ENCODE measurements around the gene OR5H1.
A peak's percentile ranks its signal among the peaks of the same experiment; 100 is the strongest.
"Not testable (repeated sequence)": the region's sequence is repeated elsewhere in the genome, so short reads cannot be mapped to it uniquely, and the experiment has no call there.

OR5H1 gene

DNA sequence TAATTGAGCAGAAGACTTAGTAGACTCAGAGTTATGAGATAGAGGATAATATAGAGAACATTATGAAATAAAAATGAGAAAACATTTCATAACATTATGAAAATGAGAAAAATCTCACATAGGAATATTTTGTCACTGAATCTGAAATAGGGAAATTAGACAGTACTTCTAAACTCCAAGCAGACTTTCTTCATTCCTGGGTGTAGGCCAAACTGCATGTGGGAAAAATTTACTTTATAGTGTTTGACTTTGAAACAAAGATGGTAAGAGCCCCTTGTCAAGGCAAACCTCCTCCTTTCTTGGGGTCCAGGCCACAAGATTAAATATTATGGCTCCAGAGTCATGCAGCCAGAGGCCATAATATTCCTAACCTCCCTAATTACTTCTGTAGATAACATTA, 10.0 kb downstream of the OR5H1 start:
- Histone ChIP-seq H3K9ac (ENCODE audit: low read depth, low read length) (no peak overlapping the region), H3K9me3 (ENCODE audit: control insufficient read depth, insufficient read depth, low read length) (no peaks in the 10 kb centered on the region), H3K4me3 (ENCODE audit: low read depth, low read length) (no peak overlapping the region), H3K27ac (ENCODE audit: low read depth, low read length) (no peak overlapping the region), H3K27me3 (ENCODE audit: control insufficient read depth, insufficient read depth, low read length) (no peaks in the 10 kb centered on the region), H3K4me1 (ENCODE audit: control insufficient read depth, insufficient read depth, low read length) (peaks cover 10% of the 10 kb centered on the region), H3K36me3 (ENCODE audit: control insufficient read depth, insufficient read depth, low read length) (no peaks in the 10 kb centered on the region)

DNA sequence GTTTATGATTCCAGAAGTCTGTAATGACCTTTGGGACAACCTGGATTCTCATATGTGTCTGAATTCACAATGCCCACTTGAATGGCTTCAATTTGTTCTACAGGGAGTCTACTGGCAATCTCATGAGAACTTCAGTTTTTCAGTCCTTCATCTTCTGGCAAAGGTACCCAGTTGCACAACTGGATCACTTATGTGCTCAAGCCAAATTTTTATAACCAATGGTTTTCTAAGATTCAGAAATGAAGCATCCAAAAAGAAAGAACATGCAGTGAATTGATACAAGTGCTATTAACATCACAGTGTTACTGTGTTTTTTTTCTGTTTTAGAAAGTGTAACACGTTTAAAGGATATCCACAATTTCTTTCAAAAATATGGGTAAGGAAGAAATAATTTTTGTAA, 16.7 kb downstream of the OR5H1 start, which contains the start of gene OR5H14:
TSS of gene OR5H14 (plus strand) at position 301 of the 400 bp plus-strand sequence. CDS start 1,907 bp downstream, outside the sequence.
- H3K27me3 ChIP-seq (ENCODE audit: control insufficient read depth, insufficient read depth, low read length): no peaks in the 10 kb centered on the region
- H3K9me3 ChIP-seq (ENCODE audit: control insufficient read depth, insufficient read depth, low read length): no peaks in the 10 kb centered on the region
- no peak within 1 kb of the TSS for H3K27ac ChIP-seq (ENCODE audit: low read depth, low read length)
- no peak within 1 kb of the TSS for H3K4me3 ChIP-seq (ENCODE audit: low read depth, low read length)
- H3K4me1 ChIP-seq (ENCODE audit: control insufficient read depth, insufficient read depth, low read length): no peaks in the 10 kb centered on the region
- no peaks in the 10 kb centered on the region for H3K36me3 ChIP-seq (ENCODE audit: control insufficient read depth, insufficient read depth, low read length)
- no peak within 1 kb of the TSS for H3K9ac ChIP-seq (ENCODE audit: low read depth, low read length)

DNA sequence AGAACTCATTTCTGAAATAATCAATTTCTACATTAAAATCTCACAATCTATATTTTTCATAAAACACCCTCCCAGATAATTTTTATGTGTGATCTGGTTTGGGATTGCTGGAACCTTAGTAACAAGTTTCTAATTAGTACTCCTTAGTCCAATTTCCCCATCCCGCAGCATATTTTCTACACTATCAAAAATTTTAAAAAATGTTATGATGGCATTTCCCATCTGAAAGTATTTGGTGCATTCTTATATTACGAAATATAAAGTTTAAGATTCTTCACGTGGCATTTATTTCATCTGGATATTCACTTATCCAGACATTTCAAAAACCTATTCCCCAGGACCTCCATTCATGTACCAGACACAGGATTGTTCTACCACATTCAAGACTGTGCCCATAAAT, 18.2 kb downstream of the OR5H1 start:
- no peak overlapping the region for H3K9ac ChIP-seq (ENCODE audit: low read depth, low read length)
- no peak overlapping the region for H3K27ac ChIP-seq (ENCODE audit: low read depth, low read length)
- H3K27me3 ChIP-seq (ENCODE audit: control insufficient read depth, insufficient read depth, low read length): no peaks in the 10 kb centered on the region
- no peaks in the 10 kb centered on the region for H3K4me1 ChIP-seq (ENCODE audit: control insufficient read depth, insufficient read depth, low read length)
- H3K9me3 ChIP-seq (ENCODE audit: control insufficient read depth, insufficient read depth, low read length): no peaks in the 10 kb centered on the region
- no peaks in the 10 kb centered on the region for H3K36me3 ChIP-seq (ENCODE audit: control insufficient read depth, insufficient read depth, low read length)
- H3K4me3 ChIP-seq (ENCODE audit: low read depth, low read length): no peak overlapping the region

DNA sequence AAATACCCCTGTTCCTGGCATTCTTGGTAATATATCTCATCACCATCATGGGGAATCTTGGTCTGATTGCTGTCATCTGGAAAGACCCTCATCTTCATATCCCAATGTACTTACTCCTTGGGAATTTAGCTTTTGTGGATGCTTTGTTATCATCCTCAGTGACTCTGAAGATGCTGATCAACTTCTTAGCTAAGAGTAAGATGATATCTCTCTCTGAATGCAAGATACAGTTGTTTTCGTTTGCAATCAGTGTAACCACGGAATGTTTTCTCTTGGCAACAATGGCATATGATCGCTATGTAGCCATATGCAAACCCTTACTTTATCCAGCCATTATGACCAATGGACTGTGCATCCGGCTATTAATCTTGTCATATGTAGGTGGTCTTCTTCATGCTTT, 18.9 kb downstream of the OR5H1 start:
- not testable (repeated sequence) for H3K9ac ChIP-seq (ENCODE audit: low read depth, low read length); H3K9me3 ChIP-seq (ENCODE audit: control insufficient read depth, insufficient read depth, low read length); H3K27me3 ChIP-seq (ENCODE audit: control insufficient read depth, insufficient read depth, low read length); H3K4me1 ChIP-seq (ENCODE audit: control insufficient read depth, insufficient read depth, low read length); H3K4me3 ChIP-seq (ENCODE audit: low read depth, low read length); H3K27ac ChIP-seq (ENCODE audit: low read depth, low read length); H3K36me3 ChIP-seq (ENCODE audit: control insufficient read depth, insufficient read depth, low read length)

DNA sequence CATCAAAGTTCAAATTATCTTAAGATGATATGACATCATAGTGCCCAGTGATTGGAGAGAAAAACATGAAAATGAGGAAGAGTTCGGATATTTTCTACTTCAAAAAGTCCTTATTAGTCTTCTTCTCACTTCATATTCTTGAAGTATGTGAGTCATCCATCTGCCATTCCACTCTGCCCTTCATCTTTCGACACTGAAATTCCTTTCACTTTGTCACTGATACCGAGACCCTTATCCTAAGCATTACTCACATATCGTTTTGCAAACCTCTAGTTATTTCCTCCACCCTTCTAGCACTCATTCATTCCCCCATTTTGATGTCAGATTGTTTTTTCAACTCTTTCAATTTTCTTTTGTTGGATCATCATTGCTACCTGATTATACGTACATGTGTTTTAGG, 20.7 kb downstream of the OR5H1 start:
- no peaks in the 10 kb centered on the region for H3K27me3 ChIP-seq (ENCODE audit: control insufficient read depth, insufficient read depth, low read length)
- H3K27ac ChIP-seq (ENCODE audit: low read depth, low read length): no peak overlapping the region
- H3K9ac ChIP-seq (ENCODE audit: low read depth, low read length): no peak overlapping the region

DNA sequence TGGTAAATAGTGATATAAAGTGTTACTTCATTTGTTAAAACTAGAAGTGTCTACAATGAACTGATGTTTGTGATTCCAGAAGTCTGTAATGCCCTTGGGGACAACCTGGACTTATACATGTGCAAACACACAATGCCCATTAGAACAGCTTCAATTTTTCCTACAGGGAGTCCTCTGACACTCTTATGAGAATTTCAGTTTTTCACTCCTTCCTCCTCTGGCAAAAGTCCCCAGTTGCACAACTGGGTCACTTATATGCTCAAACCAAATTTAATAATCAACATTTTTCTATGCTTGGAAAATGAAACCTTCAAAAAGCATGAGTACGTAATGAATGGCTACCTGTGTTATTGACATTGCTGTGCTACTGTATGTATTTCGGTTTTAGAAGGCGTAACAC, 35.9 kb downstream of the OR5H1 start, which contains the start of gene OR5H15:
TSS of gene OR5H15 (plus strand) at position 301 of the 400 bp plus-strand sequence. CDS start 2,004 bp downstream, outside the sequence.
- no peaks in the 10 kb centered on the region for H3K4me1 ChIP-seq (ENCODE audit: control insufficient read depth, insufficient read depth, low read length)
- H3K9me3 ChIP-seq (ENCODE audit: control insufficient read depth, insufficient read depth, low read length): no peaks in the 10 kb centered on the region
- H3K9ac ChIP-seq (ENCODE audit: low read depth, low read length): no peak within 1 kb of the TSS
- H3K36me3 ChIP-seq (ENCODE audit: control insufficient read depth, insufficient read depth, low read length): no peaks in the 10 kb centered on the region
- H3K4me3 ChIP-seq (ENCODE audit: low read depth, low read length): no peak within 1 kb of the TSS
- no peak within 1 kb of the TSS for H3K27ac ChIP-seq (ENCODE audit: low read depth, low read length)
- H3K27me3 ChIP-seq (ENCODE audit: control insufficient read depth, insufficient read depth, low read length): no peaks in the 10 kb centered on the region

More for the DNA sequence above, 20.7 kb downstream of the OR5H1 start:
- Histone ChIP-seq H3K36me3 (ENCODE audit: control insufficient read depth, insufficient read depth, low read length) (no peaks in the 10 kb centered on the region), H3K4me1 (ENCODE audit: control insufficient read depth, insufficient read depth, low read length) (no peaks in the 10 kb centered on the region), H3K9me3 (ENCODE audit: control insufficient read depth, insufficient read depth, low read length) (no peaks in the 10 kb centered on the region), H3K4me3 (ENCODE audit: low read depth, low read length) (no peak overlapping the region)

DNA sequence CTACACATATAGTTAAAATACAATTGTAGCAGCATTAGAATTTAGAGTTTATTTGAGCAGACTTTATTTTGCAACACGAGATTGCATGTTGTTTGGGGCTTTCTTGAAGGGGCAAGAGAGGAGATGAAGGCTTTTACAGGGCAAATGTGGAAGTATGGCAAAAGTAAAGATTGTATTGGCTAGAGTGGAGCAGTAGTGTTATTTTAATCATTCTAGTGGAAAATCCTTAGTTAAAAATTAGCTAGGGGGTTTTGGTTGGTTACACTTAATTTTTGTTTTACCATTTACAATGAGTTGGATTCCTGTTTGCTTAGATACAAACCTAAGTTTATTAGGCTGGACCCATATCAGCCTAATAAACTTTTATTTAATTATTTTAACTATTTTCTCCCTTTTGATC, 40.5 kb downstream of the OR5H1 start:
- Histone ChIP-seq H3K4me1 (ENCODE audit: control insufficient read depth, insufficient read depth, low read length) (no peaks in the 10 kb centered on the region), H3K4me3 (ENCODE audit: low read depth, low read length) (no peak overlapping the region), H3K36me3 (ENCODE audit: control insufficient read depth, insufficient read depth, low read length) (no peaks in the 10 kb centered on the region), H3K9ac (ENCODE audit: low read depth, low read length) (no peak overlapping the region), H3K27me3 (ENCODE audit: control insufficient read depth, insufficient read depth, low read length) (no peaks in the 10 kb centered on the region), H3K27ac (ENCODE audit: low read depth, low read length) (no peak overlapping the region), H3K9me3 (ENCODE audit: control insufficient read depth, insufficient read depth, low read length) (peaks cover 21% of the 10 kb centered on the region)

DNA sequence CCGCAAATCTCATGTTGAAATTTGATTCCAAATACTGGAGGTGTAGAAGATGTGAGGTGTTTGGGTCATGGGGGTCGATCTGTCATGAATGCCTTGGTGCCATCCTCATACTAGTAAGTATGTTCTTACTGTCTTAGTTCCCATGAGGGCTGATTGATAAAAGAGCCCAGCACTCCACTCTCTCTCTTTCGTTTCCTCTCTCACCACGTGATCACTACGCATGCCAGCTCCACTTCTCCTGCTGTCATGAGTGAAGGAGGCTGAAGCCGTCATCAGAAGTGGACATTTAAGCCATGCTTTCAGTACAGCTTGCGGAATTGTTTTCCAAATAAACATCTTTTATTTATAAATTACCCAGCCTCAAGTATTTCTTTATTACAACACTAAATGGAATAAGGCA, 42.1 kb downstream of the OR5H1 start:
- H3K4me3 ChIP-seq (ENCODE audit: low read depth, low read length): no peak overlapping the region
- peaks cover 21% of the 10 kb centered on the region for H3K9me3 ChIP-seq (ENCODE audit: control insufficient read depth, insufficient read depth, low read length)
- no peaks in the 10 kb centered on the region for H3K4me1 ChIP-seq (ENCODE audit: control insufficient read depth, insufficient read depth, low read length)
- no peaks in the 10 kb centered on the region for H3K36me3 ChIP-seq (ENCODE audit: control insufficient read depth, insufficient read depth, low read length)
- H3K27ac ChIP-seq (ENCODE audit: low read depth, low read length): no peak overlapping the region
- H3K27me3 ChIP-seq (ENCODE audit: control insufficient read depth, insufficient read depth, low read length): no peaks in the 10 kb centered on the region
- H3K9ac ChIP-seq (ENCODE audit: low read depth, low read length): no peak overlapping the region

DNA sequence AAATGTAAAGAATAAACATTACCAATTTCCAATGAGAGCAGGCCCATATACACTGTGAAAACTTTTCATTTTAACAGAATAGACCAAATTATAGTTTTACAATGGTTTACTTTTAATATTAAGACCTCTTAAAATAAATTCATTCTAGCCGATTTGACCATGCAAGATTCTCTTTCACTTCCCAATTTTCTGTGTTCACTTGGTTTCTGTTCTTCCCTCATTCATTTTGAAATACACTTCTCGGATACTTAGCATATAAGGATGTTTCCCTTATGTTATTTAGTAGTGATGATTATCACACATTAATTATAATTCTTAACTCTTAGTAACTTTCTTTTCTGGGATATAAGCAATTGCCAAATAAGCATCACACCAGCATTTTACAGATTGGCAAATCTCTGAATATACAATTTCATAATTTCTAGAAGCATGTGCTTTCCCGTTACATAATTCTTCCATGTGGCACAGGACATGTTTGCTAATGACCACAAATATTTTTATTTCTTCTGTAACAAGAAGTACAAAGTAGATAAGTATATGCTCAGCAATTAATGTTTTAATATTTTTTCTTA, 49.9 kb downstream of the OR5H1 start:
- no peaks in the 10 kb centered on the region for H3K27me3 ChIP-seq (ENCODE audit: control insufficient read depth, insufficient read depth, low read length)
- no peak overlapping the region for H3K4me3 ChIP-seq (ENCODE audit: low read depth, low read length)
- no peaks in the 10 kb centered on the region for H3K36me3 ChIP-seq (ENCODE audit: control insufficient read depth, insufficient read depth, low read length)
- no peaks in the 10 kb centered on the region; the same call in 1 of the 2 replicates for H3K9me3 ChIP-seq (ENCODE audit: control insufficient read depth, insufficient read depth, low read length)
- peaks cover 15% of the 10 kb centered on the region for H3K4me1 ChIP-seq (ENCODE audit: control insufficient read depth, insufficient read depth, low read length)
- no peak overlapping the region for H3K27ac ChIP-seq (ENCODE audit: low read depth, low read length)
- no peak overlapping the region for H3K9ac ChIP-seq (ENCODE audit: low read depth, low read length)

DNA sequence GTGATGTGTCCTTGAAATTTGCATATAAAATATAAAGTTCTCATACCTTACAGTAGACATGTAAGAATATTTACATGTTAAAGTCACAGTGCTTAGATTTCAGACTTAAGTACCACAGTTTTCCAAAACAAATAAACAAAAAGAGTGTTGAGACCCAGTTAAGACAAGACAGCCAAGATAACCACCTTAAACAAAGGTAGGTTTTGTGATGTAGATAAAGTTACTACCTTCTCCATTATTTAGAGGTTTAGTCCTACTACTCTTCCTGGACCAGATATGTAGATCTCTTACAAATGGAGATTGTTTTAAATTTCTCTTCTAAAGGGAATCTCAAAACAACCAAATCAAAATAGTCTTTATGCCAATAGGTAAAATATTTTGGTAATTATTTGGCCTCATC, 51.7 kb downstream of the OR5H1 start:
- no peak overlapping the region; the same call in 1 of the 2 replicates for H3K4me3 ChIP-seq (ENCODE audit: low read depth, low read length)
- peaks cover 15% of the 10 kb centered on the region for H3K4me1 ChIP-seq (ENCODE audit: control insufficient read depth, insufficient read depth, low read length)
- no peaks in the 10 kb centered on the region for H3K27me3 ChIP-seq (ENCODE audit: control insufficient read depth, insufficient read depth, low read length)
- H3K9me3 ChIP-seq (ENCODE audit: control insufficient read depth, insufficient read depth, low read length): no peaks in the 10 kb centered on the region; the same call in 1 of the 2 replicates
- peak overlapping the region; percentile 66 for H3K27ac ChIP-seq (ENCODE audit: low read depth, low read length)
- no peak overlapping the region for H3K9ac ChIP-seq (ENCODE audit: low read depth, low read length)
- H3K36me3 ChIP-seq (ENCODE audit: control insufficient read depth, insufficient read depth, low read length): no peaks in the 10 kb centered on the region

DNA sequence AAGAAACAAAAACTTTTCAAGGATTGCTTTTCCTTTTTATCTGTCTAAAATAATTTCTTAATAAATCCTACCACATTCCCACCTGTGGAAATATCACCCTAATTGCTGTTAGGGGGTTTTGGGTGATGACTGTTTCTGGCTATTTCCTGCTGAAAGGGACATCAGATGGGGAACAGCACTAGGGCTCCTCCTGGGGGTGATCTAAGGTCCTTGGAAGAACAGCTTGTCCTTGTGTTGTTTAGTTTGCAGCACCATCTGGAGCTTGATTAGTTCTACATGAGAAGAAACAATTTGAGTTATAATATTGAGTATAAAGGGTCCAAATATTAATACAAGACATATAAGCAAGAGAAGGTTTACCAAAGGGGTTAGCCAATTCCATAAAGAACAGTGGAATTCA, 54.7 kb downstream of the OR5H1 start:
- no peak overlapping the region for H3K4me3 ChIP-seq (ENCODE audit: low read depth, low read length)
- no peaks in the 10 kb centered on the region for H3K36me3 ChIP-seq (ENCODE audit: control insufficient read depth, insufficient read depth, low read length)
- H3K4me1 ChIP-seq (ENCODE audit: control insufficient read depth, insufficient read depth, low read length): peaks cover 18% of the 10 kb centered on the region
- no peaks in the 10 kb centered on the region for H3K27me3 ChIP-seq (ENCODE audit: control insufficient read depth, insufficient read depth, low read length)
- no peak overlapping the region for H3K27ac ChIP-seq (ENCODE audit: low read depth, low read length)
- no peaks in the 10 kb centered on the region; the same call in 1 of the 2 replicates for H3K9me3 ChIP-seq (ENCODE audit: control insufficient read depth, insufficient read depth, low read length)
- H3K9ac ChIP-seq (ENCODE audit: low read depth, low read length): no peak overlapping the region

Measured in HUES48 (cell line).